ENCODE data around the gene BEAN1. TPM values are rescaled to one million over a fixed set of nuclear protein-coding genes. Genes with fewer than 3 reads are reported as not detected.

Gene BEAN1
- total and polyA plus RNA-seq, 2 donors (not counting 1 experiment from before 2014, with no cell fraction given), result 0.07 TPM; not detected in 1

- no peak overlapping the region for H3K4me2 ChIP-seq (ENCODE audit: extremely low read depth, insufficient read depth, low read length)
- H3K79me2 ChIP-seq (ENCODE audit: control insufficient read depth, insufficient read depth, low read length), result no peaks in the 10 kb centered on the region
- H3K9ac ChIP-seq (ENCODE audit: insufficient read depth, low read length), result no peak overlapping the region
- no peaks in the 10 kb centered on the region for H3K9me3 ChIP-seq (ENCODE audit: control insufficient read depth, insufficient read depth, low read depth, low read length)
- no peaks in the 10 kb centered on the region for H3K27me3 ChIP-seq (ENCODE audit: control insufficient read depth, insufficient read depth, low read length)
- H3K4me1 ChIP-seq (ENCODE audit: control insufficient read depth, extremely low read depth, insufficient read depth, low read length), result no peaks in the 10 kb centered on the region
- no peak for DNase-seq (ENCODE audit: low read depth in 2 of 2)
- no peak overlapping the region for H2AFZ ChIP-seq (ENCODE audit: low read length)
- H3K4me3 ChIP-seq (replicated peaks in 1 of 4; ENCODE audit: control extremely low read depth in 1 of 4, insufficient read depth in 1 of 4, low read depth in 3 of 4, low read length in 4 of 4), result no peak overlapping the region
- no peaks in the 10 kb centered on the region for H4K20me1 ChIP-seq (ENCODE audit: control insufficient read depth, extremely low read depth, insufficient read depth, low read length)
- no peaks in the 10 kb centered on the region for H3K36me3 ChIP-seq (ENCODE audit: control insufficient read depth, insufficient read depth, low read length)
- TF ChIP-seq CTCF (conservative IDR thresholded peaks at IDR 0.05 in 1 of 2, IDR thresholded peaks at IDR 0.05 in 1 of 2; ENCODE audit: low read depth in 1 of 2, low read length in 2 of 2) (no peak), EZH2 (IDR thresholded peaks at IDR 0.05; ENCODE audit: low read length, missing control alignments) (no peak)
- H3K27ac ChIP-seq (ENCODE audit: insufficient read depth, low read length), result no peak overlapping the region
Measured at GRCh38 chr16:66416136-66416535, 11.0 kb upstream of the BEAN1 start.

GRCh38 chr16:66416939-66417700 lies 10.0 kb upstream of the BEAN1 start:
- Histone ChIP-seq H2AFZ (ENCODE audit: low read length) (no peak overlapping the region), H3K4me2 (ENCODE audit: extremely low read depth, insufficient read depth, low read length) (no peak overlapping the region), H3K79me2 (ENCODE audit: control insufficient read depth, insufficient read depth, low read length) (no peaks in the 10 kb centered on the region), H3K9me3 (ENCODE audit: control insufficient read depth, insufficient read depth, low read depth, low read length) (no peaks in the 10 kb centered on the region), H3K4me3 (replicated peaks in 1 of 4; ENCODE audit: control extremely low read depth in 1 of 4, insufficient read depth in 1 of 4, low read depth in 3 of 4, low read length in 4 of 4) (no peak overlapping the region), H4K20me1 (ENCODE audit: control insufficient read depth, extremely low read depth, insufficient read depth, low read length) (no peaks in the 10 kb centered on the region), H3K4me1 (ENCODE audit: control insufficient read depth, extremely low read depth, insufficient read depth, low read length) (no peaks in the 10 kb centered on the region), H3K27me3 (ENCODE audit: control insufficient read depth, insufficient read depth, low read length) (no peaks in the 10 kb centered on the region), H3K36me3 (ENCODE audit: control insufficient read depth, insufficient read depth, low read length) (no peaks in the 10 kb centered on the region), H3K27ac (ENCODE audit: insufficient read depth, low read length) (no peak overlapping the region), H3K9ac (ENCODE audit: insufficient read depth, low read length) (no peak overlapping the region)
- TF ChIP-seq CTCF (conservative IDR thresholded peaks at IDR 0.05 in 1 of 2, IDR thresholded peaks at IDR 0.05 in 1 of 2; ENCODE audit: low read depth in 1 of 2, low read length in 2 of 2), result no peak
- no peak for TF ChIP-seq EZH2 (IDR thresholded peaks at IDR 0.05; ENCODE audit: low read length, missing control alignments)
- DNase-seq (ENCODE audit: low read depth in 2 of 2), result peak in 1 of 2 donors; percentile 35

GRCh38 chr16:66418165-66418962 lies 8.7 kb upstream of the BEAN1 start:
- Histone ChIP-seq H2AFZ (ENCODE audit: low read length) (no peak overlapping the region), H3K36me3 (ENCODE audit: control insufficient read depth, insufficient read depth, low read length) (no peaks in the 10 kb centered on the region), H3K79me2 (ENCODE audit: control insufficient read depth, insufficient read depth, low read length) (no peaks in the 10 kb centered on the region), H4K20me1 (ENCODE audit: control insufficient read depth, extremely low read depth, insufficient read depth, low read length) (no peaks in the 10 kb centered on the region), H3K4me2 (ENCODE audit: extremely low read depth, insufficient read depth, low read length) (no peak overlapping the region), H3K4me3 (replicated peaks in 1 of 4; ENCODE audit: control extremely low read depth in 1 of 4, insufficient read depth in 1 of 4, low read depth in 3 of 4, low read length in 4 of 4) (no peak overlapping the region), H3K27ac (ENCODE audit: insufficient read depth, low read length) (no peak overlapping the region), H3K4me1 (ENCODE audit: control insufficient read depth, extremely low read depth, insufficient read depth, low read length) (no peaks in the 10 kb centered on the region), H3K9me3 (ENCODE audit: control insufficient read depth, insufficient read depth, low read depth, low read length) (no peaks in the 10 kb centered on the region), H3K9ac (ENCODE audit: insufficient read depth, low read length) (no peak overlapping the region), H3K27me3 (ENCODE audit: control insufficient read depth, insufficient read depth, low read length) (no peaks in the 10 kb centered on the region)
- no peak for TF ChIP-seq EZH2 (IDR thresholded peaks at IDR 0.05; ENCODE audit: low read length, missing control alignments)
- TF ChIP-seq CTCF (conservative IDR thresholded peaks at IDR 0.05 in 1 of 2, IDR thresholded peaks at IDR 0.05 in 1 of 2; ENCODE audit: low read depth in 1 of 2, low read length in 2 of 2), result no peak
- no peak for DNase-seq (ENCODE audit: low read depth in 2 of 2)

Measured in fibroblast of lung (primary cell).